GM19240 (cell line): ENCODE data around the gene TRMT61A.

ENCODE experiments used
- DNase-seq: peaks from one replicate; pipeline ENCODE4 v3.0.0; 2011; ENCODE audit warnings: low spot score; ENCODE audit not compliant: insufficient read length

The TRMT61A gene

DNA sequence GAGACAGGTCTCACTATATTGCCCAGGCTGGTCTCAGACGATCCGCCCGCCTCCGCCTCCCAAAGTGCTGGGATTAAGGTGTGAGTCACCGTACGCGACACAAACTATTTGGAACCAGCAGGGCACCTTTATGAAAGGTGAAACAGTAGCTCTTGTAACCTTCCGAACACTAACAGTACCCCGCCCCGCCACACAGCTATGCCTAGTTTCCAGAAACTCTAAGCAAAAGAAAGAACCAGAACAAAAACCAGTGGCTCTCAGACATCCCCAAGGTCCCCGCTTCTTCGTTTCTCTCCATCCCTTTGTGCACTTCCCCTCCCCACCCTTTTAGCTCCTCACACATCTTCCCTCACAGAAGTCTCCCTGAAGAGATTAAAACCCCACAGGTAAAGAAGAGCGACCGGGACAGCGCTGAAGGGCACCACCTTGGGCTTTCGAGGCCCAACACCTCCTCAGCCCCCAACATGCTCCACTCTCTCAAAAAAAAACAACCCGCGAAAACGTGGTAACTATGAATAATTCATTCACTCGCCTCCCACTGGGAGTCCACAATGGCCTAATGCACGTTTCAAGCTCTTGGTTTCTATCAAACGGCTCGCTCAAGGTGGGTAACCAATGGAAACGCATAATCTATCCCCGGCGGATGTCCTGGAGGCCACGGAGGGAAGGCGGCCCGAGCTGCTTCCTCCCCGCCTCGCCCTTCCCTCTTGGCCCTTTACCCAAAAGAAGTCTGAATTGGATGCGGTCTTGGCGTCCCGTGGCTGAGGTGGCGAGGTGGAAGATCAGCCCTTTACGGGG is 32.6 kb downstream of the TRMT61A start:
- peak; percentile 61 for DNase-seq

- peak; percentile 45 for DNase-seq
Measured at GRCh38 chr14:103562179-103562428, 33.1 kb downstream of the TRMT61A start.

DNA sequence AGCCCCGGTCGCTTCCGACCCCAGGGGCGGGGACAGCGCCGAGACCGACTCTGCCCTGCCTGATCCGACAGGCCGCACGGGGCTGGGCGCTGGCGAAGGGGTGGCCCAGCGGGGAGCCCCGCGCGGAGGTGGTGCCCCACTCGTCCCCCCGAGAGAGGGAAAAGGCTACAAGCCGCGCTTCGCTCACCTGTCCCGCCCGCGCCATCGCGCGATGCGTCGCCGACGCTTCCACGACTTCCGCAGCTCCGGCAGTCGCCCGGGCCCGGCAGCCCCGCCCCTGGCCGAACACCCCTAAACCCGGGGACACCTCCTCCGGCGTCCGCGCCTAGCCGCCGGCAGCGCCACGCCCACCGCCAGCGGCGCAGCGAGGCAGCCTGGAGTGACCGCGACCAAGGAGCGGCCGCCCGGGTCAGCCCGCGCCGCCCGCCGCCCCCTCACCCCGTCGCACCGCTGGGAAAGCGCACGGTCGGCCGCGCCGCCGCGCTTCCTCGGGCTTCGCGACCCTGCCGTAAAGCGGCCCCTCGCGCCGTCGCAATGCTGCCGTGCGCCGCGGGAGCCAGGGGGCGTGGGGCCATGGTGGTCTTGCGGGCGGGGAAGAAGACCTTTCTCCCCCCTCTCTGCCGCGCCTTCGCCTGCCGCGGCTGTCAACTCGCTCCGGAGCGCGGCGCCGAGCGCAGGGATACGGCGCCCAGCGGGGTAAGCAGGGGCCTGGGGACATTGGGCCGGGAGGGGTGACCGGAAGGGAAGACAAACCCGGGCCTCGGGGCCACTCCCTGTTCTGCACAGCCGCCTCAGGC is 33.6 kb downstream of the TRMT61A start, which contains the start of the genes BAG5 and COA8:
Gene BAG5, minus strand, starts transcription at position 229 of the 797 bp plus-strand sequence. CDS start 1,493 bp downstream, outside the sequence.
Gene COA8, plus strand, starts transcription at position 532 of the 797 bp plus-strand sequence. Its CDS starts 42 bp downstream, at position 574.
- peak; percentile 93 for DNase-seq

DNA sequence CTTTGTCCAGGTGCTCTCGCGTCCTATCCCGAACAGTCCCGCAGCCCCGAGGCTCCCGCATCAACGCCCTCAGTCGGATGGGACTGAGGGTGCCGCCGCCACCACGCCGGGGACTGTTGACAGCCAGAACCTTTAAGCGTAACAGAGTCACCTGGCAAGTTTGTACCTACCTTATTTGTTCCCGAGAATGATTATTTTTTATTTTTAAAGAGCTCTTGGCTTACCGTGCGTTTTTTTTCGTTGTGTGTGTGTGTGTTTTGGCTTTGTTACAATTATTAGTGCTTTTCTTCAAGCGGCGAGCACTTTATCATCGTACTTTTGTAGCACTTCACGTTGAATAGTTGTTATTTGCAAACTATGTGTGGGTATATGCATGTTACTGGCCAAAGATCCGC is 34.2 kb downstream of the TRMT61A start:
- no peak for DNase-seq

DNA sequence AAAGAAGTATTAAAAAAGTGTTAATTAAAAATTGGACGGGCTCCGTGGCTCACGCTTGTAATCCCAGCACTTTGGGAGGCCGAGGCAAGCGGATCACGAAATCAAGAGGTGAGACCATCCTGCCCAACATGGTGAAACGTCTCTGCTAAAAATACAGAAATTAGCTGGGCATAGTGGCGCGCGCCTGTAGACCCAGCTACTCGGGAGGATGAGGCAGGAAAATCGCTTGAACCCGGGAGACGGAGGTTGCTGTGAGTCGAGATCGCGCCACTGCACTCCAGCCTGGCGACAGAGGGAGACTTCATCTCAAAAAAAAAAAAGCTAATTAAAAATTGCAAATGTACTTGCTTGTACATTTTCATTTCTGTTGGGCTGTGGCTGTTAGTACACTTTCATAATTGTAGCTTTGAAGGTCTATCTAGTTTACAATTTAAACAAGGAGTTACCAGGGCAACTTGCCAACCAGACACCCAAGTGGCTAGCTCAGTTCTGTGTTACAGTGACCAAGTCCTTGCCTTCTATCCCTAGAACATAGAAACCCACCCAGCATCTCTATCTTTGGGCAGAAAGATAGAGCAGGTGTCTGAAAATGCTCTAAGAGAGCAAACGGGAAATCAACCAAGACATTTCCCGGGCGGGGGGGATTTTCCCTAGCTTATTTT is 35.0 kb downstream of the TRMT61A start:
- DNase-seq = no peak

GRCh38 chr14:103568952-103569351 is 40.0 kb downstream of the TRMT61A start:
- no peak for DNase-seq

GRCh38 chr14:103569408-103569807 is 40.4 kb downstream of the TRMT61A start:
- DNase-seq = no peak

GRCh38 chr14:103574104-103574503 is 45.1 kb downstream of the TRMT61A start:
- DNase-seq = no peak

DNA sequence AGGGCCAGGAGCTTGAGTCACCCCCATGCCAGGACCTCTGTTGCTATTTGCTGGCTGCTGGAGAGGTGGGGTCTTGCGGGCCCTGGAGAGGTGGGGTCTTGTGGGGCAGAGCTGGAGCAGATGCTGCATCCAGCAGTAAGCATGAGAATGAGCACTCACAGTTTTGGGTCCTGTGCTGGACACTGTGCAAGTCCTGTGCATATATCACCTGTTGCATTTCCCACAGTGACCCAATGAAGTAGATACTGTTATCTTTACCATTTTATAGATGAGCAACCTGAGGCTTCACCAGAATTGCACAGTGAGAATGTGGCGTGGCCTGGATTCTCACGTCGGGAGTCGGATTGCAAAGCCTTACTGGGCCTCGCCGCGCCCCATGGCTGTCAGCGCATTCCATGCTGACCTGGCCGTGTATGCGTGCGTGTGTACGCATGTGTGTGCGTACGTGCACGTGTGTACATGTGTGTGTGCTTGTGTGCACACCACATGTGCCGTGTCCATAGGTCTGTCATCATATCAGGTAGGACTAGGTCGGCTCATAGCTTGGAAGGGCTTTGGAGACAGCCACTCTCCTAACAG is 45.8 kb downstream of the TRMT61A start:
- no peak for DNase-seq

DNA sequence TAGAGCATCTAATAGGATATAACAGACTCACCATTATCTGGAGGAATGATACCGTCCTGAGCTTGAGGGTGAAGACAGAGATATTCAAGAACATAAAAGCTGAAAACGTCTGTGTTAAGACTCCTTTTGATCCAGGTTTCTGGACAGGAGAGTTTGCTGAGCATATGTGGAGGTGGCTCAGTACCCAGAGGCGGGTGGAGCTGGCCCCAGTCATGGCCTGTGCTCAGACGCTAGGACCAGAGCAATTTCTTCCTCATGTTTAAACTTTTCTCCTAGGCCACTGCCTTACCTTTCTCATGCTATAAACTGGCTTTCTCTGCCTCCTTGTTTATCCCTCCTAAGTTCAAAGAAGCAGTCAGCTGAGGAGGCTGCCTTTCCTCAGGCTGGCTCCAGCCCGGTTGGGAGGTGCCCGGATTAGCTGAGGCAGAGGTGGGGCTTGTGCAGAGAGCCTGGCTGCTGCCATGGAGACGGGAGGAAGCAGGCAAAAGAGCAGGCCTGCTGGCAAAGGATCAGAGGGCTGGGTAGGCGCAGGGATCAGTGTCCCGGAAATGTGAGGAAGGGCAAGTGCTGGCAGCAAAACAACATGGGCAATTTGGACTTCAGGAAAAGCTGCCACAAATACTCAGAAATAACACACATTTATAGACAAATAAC is 47.5 kb downstream of the TRMT61A start:
- no peak for DNase-seq

DNA sequence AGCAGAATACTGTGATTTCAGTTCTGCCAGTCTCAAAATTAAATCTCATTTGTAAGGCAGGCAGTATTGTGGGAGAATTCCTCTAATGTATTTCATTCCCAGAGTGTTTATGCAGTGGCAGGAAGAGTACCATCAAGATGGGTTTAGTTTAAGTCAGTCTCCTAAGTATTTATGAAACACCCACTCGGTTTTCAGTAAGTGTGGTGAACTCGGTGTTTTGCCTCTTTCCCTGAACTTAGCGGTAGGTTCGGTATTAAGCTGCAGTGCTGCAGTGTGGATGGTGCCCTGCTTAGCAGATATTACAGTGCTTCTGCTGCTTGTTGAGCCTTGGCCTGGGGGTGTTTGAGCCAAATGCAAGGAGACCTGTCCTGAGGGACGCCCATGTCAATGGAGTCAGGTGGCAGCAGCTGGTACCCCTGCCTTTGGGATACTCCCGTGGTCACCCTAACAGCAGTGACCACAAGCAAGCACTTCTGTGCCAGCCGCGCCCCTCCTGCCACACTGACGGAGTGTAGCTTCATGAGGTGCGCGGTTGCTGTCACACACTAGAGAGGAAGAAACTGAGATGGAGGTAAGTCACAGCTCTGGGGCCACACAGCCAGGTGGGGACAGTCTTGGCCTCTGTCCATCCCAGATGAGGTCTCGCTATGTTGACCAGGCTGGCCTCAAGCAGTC is 49.5 kb downstream of the TRMT61A start:
- no peak for DNase-seq

DNA sequence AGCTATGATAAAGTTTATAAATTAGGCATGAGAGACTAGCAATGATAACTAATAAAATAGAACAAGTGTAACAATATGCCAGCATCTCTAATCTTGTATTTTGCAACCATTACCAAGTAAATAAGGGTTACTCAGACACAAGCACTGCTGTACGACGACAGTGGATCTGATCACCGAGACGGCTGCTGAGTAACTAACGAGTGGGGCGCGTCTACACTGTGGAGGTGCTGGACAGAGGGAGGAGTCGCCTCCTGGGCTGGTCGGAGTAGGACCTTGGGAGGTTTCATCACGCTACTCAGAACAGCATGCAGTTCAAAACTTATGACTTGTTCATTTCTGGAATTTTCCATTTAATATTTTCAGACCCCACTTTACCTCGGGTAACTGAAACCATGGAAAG is 52.2 kb downstream of the TRMT61A start:
- DNase-seq = no peak

GRCh38 chr14:103581954-103582703 is 53.1 kb downstream of the TRMT61A start:
- DNase-seq = no peak

GRCh38 chr14:103584326-103584915 is 55.4 kb downstream of the TRMT61A start:
- DNase-seq = no peak
